OCI-LY1 (cell line): ENCODE data around the gene FYN.

Experiments
- CTCF ChIP-seq: fragments of 200-600 bp; sonication (generic), shearing (Covaris generic); IDR thresholded peaks from 2 replicates; pipeline ENCODE4 v1.5.1; 2017; ENCODE audit warnings: mild to moderate bottlenecking, antibody characterized with exemption, low read length, moderate library complexity, mixed read lengths
- EZH2 ChIP-seq: fragments of 200-600 bp; sonication (generic), shearing (Covaris generic); IDR thresholded peaks from 2 replicates; pipeline ENCODE4 v1.8.0; 2017; ENCODE audit warnings: borderline replicate concordance, mixed run types, mild to moderate bottlenecking, antibody characterized with exemption, low read length, moderate library complexity, mixed read lengths

GRCh38 chr6:111674883-111675282 is 198.4 kb downstream of the FYN start:
- TF ChIP-seq CTCF (no peak), EZH2 (no peak)
